HG03064 (cell line): Measurements from ENCODE around the gene CLINT1.
"Not testable (repeated sequence)": the region's sequence is repeated elsewhere in the genome, so short reads cannot be mapped to it uniquely, and the experiment has no call there.

ENCODE experiments used
- ATAC-seq: cut with Tn5 transposase; IDR thresholded peaks from one replicate; pipeline ENCODE4 v1.9.1; 2021; ENCODE audit warnings: low read depth; ENCODE audit not compliant: unreplicated experiment

CLINT1 gene

DNA sequence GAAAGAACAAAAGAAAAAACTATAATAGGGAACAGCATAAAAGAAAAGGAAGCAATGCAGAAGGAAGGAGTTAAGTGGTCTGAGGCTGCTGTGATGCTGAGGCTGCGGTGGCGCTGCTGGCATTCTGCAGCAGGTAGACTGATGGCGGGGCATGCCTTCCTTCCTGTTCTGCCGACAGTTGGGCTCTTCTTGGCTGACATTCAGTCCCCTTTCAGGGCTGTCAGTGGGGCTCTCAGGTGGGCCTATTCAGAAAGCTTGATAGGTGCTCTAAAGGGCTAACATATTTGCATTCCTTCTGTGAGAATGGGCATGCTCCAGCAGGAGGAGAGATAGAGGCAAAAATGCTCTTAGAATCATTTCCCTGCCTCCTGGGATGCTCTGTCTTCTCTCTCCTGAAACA lies 5.1 kb upstream of the CLINT1 start:
- no peak for ATAC-seq

GRCh38 chr5:157862183-157862851 lies 3.4 kb upstream of the CLINT1 start:
- ATAC-seq = no peak

DNA sequence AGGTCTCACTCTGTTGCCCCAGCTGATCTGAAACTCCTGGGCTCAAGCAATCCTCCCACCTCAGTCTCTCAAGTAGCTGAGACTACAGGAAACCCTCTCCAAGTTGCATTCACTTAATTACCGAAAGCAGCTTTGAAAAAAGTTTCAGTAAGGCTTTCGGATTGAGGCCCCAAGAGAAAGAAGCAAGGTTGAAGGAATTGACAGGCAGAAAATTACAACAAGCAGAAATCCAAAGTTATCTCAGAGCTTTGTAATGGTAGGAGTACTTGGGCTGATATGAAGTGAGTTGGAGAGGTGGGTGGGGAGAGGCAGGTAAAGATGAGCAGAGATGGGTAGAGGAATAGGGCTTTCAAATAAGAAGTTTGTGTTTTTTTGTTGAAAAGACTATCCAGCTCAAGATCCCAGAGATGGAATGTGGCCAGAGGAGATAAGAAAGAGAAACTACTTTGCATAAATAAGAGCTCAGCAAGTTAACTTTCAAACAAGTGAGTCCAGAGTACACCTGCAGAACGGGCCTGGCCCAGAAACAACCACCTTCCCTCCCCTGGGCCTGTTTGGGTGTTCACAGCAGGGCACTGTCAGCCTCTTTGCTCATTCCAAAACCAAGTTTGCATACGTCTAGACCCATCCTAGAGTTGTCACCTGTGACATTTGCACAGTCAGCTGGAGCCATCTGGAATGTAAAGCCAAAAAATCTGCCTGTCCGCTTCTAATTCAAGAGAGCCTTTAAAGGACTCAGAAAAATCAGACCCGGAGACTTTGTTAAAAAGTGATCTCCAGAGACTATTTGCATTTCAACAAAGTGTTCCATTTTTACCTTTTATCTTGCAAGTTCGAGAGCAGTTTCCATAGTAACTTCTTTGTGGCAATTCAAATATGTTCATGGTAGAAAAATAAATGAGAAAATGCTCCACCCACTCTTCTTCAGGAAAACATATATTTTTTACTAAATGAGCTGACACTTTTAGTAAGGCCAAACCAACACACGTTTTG lies 2.2 kb upstream of the CLINT1 start:
- ATAC-seq = peak; percentile 77

- ATAC-seq = no peak
Measured at GRCh38 chr5:157859227-157859575, 256 bp upstream of the CLINT1 start.

- no peak for ATAC-seq
Measured at GRCh38 chr5:157857816-157858526, 974 bp downstream of the CLINT1 start.

DNA sequence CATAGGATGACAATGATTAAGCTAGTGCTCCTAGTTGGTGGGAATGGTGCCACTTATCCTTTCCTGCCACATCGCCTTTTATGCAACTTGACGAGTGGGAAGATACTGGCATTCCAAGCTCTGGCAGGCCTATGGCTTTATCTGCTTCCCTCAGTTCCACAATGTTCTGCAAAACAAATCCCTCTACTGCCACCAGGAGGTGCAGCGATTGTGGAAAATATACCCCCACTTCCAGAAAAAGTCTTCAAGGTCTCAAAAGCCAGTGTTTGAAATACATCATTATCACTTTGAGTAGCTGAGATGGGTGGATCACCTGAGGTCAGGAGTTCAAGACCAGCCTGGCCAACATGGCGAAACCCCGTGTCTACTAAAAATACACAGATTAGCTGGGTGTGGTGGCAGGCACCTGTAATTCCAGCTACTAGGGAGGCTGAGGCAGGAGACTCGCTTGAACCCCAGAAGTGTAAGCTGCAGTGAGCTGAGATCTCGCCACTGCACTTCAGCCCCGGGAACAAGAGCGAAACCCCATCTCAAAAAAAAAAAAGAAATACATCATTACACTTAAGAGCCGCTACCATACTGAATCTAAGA lies 3.4 kb downstream of the CLINT1 start:
- no peak for ATAC-seq

DNA sequence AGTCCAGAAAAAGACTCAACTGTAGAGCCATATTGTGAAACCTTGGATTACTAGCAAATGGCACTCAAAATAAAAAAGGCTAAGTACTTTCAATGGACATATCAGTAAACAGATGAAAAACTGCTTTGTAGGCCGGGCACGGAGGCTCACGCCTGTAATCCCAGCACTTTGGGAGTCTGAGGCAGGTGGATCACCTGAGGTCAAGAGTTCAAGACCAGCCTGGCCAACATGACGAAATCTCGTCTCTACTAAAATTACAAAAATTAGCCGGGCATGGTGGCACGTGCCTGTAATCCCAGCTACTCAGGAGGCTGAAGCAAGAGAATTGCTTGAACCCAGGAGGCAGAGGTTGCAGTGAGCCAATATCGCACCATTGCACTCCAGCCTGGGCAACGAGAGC lies 5.6 kb downstream of the CLINT1 start:
- ATAC-seq = not testable (repeated sequence)

DNA sequence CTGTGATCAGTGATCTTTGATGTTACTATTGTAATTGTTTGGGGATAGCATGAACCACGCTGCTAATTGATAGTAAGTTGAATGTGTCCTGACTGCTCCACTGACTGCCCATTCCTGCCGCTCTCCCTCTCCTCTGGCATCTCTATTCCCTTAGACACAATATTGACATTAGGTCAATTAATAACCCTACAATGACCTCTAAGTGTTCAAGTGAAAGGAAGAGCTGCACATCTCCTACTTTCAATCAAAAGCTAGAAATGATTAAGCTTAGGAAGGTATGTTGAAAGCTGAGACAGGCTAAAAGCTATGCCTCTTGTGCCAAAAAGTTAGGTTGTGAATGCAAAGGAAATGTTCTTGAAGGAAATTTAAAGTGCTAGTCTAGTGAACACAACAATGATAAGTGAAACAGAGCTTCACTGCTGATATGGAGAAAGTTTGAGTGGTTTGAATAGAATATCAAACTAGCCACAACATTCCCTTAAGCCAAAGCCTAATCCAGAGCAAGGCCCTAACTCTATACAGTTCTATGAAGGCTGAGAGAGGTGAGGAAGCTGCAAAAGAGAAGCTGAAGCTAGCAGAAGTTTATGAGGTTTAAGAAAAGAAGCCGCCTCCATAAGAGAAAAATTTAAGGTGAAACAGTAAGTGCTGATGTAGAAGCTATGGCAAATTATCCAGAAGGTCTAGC lies 12.9 kb downstream of the CLINT1 start:
- ATAC-seq = no peak

- no peak for ATAC-seq
Measured at GRCh38 chr5:157842787-157843186, 16.2 kb downstream of the CLINT1 start.

DNA sequence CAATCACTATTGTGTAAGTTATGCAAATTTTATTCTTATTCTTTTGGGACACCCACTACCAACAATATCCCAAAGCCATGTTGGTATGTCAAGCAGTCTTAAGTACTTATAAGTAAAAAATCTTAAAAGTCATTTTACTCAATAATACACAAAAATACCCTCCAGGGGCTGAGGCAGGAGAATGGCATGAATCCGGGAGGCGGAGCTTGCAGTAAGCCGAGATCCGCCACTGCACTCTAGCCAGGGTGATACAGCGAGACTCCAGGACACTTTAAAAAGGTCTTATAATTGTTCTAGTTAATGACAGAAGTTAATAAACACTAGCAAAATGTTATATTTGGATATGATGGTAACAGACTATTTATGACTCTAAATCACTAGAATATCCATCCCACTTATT lies 16.8 kb downstream of the CLINT1 start:
- ATAC-seq = no peak

DNA sequence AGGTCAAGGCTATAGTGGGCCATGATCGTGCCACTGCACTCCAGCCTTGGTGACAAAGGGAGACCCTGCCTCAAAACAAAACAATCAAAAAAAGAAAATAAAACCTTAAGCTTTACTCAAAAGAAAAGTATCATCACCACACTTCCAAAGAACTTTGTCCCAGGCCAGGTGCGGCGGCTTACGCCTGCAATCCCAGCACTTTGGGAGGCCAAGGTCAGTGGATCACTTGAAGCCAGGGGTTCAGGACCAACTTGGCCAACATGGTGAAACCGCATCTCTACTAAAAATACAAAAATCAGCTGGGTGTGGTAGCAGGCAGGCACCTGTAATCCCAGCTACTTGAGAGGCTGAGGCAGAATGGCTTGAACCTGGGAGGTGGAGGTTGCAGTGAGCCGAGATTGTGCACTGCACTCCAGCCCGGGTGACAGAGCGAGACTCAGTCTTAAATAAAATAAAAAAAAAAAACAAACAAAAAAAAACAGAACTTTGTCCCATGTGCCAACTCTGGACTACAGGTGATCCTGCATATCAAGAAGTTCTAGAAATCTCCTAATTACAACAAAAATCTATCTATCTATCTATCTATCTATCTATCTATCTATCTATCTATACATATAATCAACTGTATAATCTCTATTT lies 19.7 kb downstream of the CLINT1 start:
- no peak for ATAC-seq

DNA sequence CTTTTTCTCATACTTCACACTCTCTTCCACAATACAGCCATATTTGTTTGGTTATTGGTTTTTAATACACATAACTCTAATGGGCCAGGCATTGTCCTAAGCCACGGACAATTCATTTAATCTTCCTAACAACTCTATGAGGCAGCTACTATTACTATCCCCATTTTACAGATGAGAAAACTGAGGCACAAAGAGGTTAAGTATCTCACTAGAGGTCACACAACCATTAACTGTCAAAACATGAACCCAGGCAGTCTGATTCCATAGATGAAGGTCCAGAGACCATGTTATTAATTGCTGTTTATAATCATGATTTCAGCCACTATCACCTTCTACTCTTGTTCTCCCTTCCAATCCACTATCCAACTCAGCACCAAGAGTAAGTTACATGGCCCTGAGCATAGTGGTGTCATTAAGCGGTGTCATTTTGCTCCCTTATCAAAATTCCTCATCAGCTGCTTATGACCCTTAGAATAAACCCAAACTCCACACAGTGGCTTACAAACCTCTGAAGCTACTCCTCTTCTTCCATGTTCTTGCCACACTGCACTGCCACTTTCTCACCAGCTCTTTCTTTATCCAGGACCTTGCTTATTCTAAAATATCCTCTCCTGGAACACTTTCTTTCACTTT lies 22.7 kb downstream of the CLINT1 start:
- ATAC-seq = no peak

DNA sequence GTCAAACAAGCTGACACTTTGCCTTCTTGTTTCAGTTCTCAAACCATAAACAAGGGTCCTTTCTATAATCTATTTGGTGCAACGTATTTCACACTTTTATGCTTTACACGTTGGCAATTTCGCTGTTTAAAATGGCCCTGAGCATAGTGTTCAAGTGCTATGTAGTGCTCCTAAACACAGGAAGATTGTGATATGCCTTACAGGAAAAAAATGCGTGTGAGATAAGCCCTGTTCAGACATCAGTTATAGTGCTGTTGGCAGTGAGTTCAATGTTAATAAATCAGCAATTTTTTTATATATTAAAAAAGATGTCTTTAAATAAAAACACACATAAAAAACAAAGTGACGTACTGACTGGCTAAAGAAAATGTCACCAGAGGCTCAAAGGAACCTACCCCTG lies 23.9 kb downstream of the CLINT1 start:
- no peak for ATAC-seq

DNA sequence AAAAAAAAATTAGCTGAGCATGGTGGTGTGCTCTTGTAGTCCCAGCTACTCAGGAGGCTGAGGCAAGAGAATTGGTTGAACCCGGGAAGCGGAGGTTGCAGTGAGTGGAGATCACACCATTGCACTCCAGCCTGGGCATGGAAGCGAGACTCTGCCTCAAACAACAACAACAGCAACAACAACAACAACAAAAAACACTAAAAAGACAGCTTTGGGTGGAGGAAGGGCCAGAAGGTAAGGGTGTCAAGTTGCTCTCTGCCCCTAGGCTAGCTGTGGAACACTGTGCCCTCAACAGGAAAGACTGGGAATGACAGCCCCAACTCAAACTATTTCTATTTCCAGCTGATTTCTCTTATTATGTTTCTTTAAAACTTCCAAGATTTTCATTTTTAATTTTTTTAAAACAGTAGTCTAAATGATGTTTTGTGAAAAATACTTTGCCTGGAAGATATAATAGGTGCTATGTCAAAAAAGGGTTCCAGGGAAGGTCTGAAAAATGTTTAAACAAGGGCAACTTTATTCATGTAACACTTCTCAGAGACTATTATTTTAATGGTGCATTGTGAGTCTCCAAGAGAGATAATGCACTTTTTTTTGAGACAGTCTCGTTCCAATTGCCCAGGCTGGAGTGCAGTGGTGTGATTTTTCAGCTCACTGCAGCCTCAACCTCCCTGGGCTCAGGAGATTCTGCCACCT lies 29.9 kb downstream of the CLINT1 start:
- ATAC-seq = no peak

GRCh38 chr5:157828105-157828943 lies 30.6 kb downstream of the CLINT1 start:
- ATAC-seq = no peak

GRCh38 chr5:157827423-157827822 lies 31.5 kb downstream of the CLINT1 start:
- ATAC-seq = no peak

DNA sequence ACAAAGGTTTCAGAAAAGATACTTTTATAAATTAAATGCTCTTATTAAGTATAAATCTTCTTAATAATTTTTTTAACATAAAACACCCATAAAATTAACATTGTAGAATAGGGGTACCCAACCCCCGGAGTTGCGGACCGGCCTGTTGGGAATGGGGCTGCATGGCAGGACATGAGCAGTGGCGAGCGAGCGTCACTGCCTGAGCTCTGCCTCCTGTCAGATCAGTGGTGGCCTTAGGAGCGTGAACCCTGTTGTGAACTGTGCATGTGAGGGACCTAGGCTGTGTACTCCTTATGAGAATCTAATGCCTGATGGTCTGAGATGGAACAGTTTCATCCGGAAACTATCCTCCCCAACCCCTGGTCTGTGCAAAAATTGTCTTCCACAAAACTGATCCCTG lies 35.3 kb downstream of the CLINT1 start:
- ATAC-seq = no peak
